Brain microvascular endothelial cell (primary cell): ENCODE results near the gene GRID1.

Source experiments
- DNase-seq: peaks from one replicate; pipeline ENCODE4 v3.0.0-alpha.2; 2020
- H3K27ac ChIP-seq: fragments of 250-450 bp; sonication (Bioruptor Pico); 2 replicates; pipeline ENCODE4 v1.5.1; 2020; ENCODE audit warnings: mild to moderate bottlenecking, moderate library complexity
- H3K27me3 ChIP-seq: fragments of 250-450 bp; sonication (Bioruptor Pico); replicated peaks from 2 replicates; pipeline ENCODE4 v1.5.1; 2020; ENCODE audit warnings: mild to moderate bottlenecking
- H3K36me3 ChIP-seq: fragments of 250-450 bp; sonication (Bioruptor Pico); replicated peaks from 2 replicates; pipeline ENCODE4 v1.5.1; 2020; ENCODE audit warnings: mild to moderate bottlenecking
- H3K4me3 ChIP-seq: 2 replicates; pipeline ENCODE4 v1.5.1; 2011; ENCODE audit warnings: low read depth, mild to moderate bottlenecking, control low read depth, low read length, moderate library complexity
- CTCF ChIP-seq: IDR thresholded peaks from 2 replicates; pipeline ENCODE4 v1.5.1; 2011; ENCODE audit warnings: low read depth, mild to moderate bottlenecking, moderate library complexity, low read length, control low read depth, inconsistent platforms; ENCODE audit errors: missing control alignments
- in situ Hi-C: cut with HindIII; loops from 2 replicates; pipeline ENCODE4 v1.10.0; 2017; ENCODE audit warnings: low sequenced_read_pairs, low pct_ligation_motif_present

Gene GRID1

GRCh38 chr10:85861513-85862197, 504.9 kb downstream of the GRID1 start:
- no peak for DNase-seq
- Histone ChIP-seq H3K36me3 (no peaks in the 10 kb centered on the region), H3K27me3 (no peaks in the 10 kb centered on the region), H3K27ac (no peak overlapping the region), H3K4me3 (no peak overlapping the region)
- in situ Hi-C loops, result no loop called here
- TF ChIP-seq CTCF, result no peak

DNA sequence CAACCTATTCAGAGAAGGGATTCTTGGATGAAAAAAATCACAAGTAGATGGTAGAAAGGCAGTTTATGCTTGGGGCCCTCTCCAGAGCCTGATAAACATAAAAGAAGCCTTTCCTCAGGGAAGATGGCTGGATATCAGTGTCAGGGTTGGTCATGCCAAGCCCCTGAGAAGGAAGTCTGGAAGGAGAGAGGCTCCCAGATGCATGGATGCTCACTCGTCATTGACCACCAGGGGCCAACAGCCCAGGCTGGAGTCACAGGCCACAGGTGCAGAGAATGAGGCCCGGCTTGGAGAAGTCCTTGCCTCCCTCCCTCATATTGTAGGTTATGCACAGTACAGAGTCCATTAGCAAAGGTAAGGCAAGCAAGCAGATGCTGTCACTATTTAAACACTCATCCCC, 506.7 kb downstream of the GRID1 start:
- no peak overlapping the region for H3K27ac ChIP-seq
- no peak overlapping the region for H3K4me3 ChIP-seq
- in situ Hi-C loops, result no loop called here
- H3K27me3 ChIP-seq, result no peaks in the 10 kb centered on the region
- DNase-seq, result no peak
- TF ChIP-seq CTCF, result no peak
- H3K36me3 ChIP-seq, result no peaks in the 10 kb centered on the region

- TF ChIP-seq CTCF, result no peak
- DNase-seq, result no peak
- no peaks in the 10 kb centered on the region for H3K36me3 ChIP-seq
- H3K27ac ChIP-seq, result no peak overlapping the region
- in situ Hi-C loops, result no loop called here
- no peak overlapping the region for H3K4me3 ChIP-seq
- H3K27me3 ChIP-seq, result no peaks in the 10 kb centered on the region
These were observed 507.6 kb downstream of the GRID1 start for GRCh38 chr10:85858776-85859515.

GRCh38 chr10:85857791-85858190, 508.8 kb downstream of the GRID1 start:
- no peak overlapping the region for H3K27ac ChIP-seq
- no peaks in the 10 kb centered on the region for H3K27me3 ChIP-seq
- TF ChIP-seq CTCF, result no peak
- no peak overlapping the region for H3K4me3 ChIP-seq
- no peaks in the 10 kb centered on the region for H3K36me3 ChIP-seq
- no peak for DNase-seq
- in situ Hi-C loops, result no loop called here

DNA sequence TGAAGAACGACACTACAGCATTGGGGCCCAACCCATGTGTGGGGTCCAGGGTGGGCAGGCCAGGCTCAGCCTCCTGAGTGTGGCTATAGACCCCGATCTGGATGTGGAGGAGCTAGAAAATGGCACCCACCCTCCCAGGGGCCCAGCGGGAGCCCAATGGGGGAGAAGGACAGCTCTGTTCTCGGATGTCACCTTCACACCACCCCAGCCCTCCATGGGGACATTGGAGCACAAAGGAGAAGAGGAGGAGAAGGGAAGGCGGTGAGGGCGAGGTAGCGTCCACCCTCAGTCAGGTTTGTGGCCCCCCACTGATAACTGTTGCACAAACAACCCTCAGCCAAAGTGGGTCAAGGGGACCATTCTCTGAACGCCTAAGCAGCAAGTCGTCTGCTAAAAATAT, 509.3 kb downstream of the GRID1 start:
- TF ChIP-seq CTCF, result no peak

More for the DNA sequence above, 509.3 kb downstream of the GRID1 start:
- no peak for DNase-seq
- Histone ChIP-seq H3K36me3 (no peaks in the 10 kb centered on the region), H3K27ac (no peak overlapping the region), H3K27me3 (no peaks in the 10 kb centered on the region), H3K4me3 (no peak overlapping the region)
- in situ Hi-C loops, result no loop called here
